GM19240 (cell line): ENCODE data around the gene KDM5D.

Experiments
- DNase-seq: peaks from one replicate; pipeline ENCODE4 v3.0.0; 2011; ENCODE audit warnings: low spot score; ENCODE audit not compliant: insufficient read length

The KDM5D gene

DNA sequence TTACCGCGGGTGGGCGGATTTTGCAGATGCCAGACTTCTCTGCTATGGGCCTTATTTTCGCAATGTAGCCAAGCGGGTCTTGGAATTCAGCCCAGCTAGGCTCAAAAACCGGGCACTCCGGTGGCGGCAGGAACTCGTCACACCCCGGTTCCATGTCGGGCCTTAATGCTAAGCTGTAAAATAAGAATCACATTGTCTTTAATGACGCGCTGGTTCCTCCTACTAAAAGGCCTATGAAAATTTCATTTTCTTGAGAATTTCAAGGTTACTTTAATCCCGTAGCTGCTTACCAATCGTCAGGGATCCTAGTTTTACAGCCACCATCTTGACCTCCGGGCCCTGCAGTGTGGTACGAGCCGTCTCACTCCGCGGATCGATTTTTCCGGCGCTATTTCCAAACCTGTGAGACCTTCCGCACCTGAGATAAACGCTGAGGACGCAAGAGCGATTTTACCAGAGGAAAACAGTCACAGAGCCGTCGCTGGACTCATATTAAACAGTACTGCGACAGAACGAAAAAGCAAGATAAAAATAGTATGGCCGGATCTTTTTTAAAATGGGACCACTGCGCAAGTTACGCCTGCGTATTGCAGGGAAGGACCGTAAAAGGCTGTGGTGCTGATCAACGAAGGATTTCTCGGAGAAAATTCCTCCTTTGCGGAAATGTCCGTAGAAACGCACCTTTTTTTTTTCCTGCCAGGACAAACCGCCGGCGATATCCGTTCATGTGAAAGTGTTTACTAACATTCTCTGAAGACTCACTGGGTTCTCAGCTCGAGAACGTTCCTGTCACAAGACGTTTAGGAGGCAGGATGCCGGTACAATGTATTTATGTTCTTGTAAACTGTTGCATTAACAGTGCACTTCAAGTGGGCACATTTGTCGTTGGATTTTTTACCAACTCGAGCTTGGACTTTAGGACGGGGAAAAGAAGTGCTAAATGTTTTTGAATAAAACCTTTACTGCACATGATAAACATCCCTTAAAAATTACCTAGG is at the start of gene KDM5D:
TSS of gene KDM5D (minus strand) at position 346 of the 998 bp plus-strand sequence. CDS start at position 154, 192 bp downstream.
- DNase-seq: no peak

DNA sequence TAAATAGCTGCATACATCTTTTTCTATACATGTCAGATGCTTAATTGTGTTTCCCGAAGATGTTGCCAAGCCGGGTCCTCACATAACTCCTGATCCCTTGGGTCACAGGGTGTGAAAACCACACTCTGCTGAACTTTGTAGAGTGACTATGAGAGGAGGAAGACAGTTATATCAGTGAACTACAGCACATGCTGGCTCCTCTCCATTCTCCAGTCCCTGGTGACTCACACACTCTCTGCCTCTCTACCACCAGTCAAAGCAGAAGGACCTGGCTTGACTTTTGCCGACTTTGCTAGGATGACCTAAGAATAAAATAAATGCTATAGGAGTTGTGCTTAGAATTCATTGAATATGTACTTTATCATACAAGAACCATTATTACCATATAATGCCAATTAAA is 23.8 kb upstream of the KDM5D start:
- no peak for DNase-seq

DNA sequence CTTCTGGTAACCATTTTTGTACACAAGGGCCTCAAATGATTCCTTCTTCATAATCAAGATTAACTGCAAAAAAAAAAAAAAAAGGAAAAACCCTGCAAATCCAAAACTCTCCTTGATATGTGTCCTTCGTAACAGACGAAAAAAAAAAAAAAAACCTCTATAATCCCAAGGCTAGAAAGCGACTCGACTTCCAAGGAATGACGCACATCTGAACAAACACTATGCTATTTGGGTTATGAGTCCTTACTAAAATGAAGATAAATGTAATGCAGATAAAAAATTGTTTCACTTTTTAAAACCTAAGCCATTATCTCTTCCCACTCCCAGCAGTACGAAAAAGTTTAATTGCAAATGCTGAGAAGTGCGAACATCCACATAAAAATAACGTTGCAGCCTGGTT is 1.2 kb downstream of the KDM5D start:
- no peak for DNase-seq

DNA sequence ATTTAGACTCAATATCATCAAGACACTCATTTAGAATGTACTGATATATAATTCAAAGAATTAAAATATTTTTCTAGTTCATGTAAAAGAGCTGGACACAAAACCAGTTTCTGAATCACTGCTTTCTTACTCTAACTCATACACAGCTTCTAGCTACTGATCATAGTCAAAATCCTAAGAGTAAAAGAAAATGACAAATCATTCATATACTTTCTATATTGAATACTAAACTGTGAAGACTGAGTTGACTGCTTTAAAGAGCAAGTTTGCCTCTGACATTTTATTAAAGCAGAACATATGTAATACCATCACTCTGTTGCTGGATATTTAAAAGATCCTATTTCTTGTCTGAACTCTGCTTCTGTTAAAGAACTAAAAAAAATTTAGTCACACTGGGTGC is 2.4 kb downstream of the KDM5D start:
- DNase-seq: no peak

DNA sequence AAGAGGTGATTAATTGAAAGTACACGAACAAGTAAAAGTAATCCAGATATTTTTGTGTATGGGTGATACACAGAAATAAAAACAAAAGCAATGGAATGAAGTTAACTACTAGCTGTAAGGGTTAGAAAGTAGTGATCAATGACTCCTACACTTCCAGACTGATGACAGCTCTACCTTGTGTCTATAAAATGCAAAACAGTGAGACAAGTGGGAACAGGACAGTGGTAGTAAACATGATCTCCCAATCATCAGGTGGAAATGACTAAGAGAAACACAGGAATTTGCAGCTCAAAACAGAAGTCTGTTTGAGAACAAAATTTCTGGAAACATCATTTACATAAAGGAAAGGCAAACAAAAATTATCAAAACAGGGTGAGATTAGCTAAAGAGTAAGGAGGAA is 10.1 kb downstream of the KDM5D start:
- no peak for DNase-seq

DNA sequence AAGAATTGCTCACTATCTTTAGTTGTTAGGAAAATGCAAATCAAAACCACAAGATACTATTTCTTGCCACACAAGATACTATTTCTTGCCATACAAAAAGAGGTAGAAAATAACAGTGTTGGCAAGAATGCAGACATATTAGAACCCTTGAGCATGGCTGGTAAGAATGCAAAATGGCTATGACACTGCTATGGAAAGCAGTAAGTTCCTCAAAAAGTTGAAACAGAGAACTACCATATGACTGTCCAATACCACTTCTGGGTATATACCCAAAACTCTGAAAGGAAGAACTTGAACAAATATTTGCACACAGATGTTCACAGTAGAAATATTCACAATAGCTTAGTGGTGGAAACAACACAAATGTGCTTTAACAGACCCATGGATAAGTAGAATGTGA is 26.6 kb downstream of the KDM5D start:
- DNase-seq: no peak

DNA sequence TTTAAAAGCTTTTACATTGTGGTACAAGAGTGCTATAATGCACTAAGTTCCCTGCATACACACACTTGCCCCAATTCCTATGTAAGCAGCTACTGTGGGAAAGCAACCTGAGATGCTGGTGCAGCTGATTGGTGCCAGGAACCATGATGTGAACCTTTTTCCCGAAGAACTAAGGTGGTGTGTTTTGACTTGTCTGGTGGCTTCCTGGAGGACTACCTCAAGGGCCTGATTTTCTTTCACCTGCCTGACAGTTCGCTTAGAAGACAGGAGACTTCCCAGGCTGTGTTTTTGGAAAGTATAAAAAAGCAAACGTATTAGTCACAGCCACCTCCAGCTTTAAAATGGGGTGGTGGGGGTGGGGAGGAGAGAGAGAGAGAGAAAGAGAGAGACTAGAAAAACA is 27.4 kb downstream of the KDM5D start:
- no peak for DNase-seq

DNA sequence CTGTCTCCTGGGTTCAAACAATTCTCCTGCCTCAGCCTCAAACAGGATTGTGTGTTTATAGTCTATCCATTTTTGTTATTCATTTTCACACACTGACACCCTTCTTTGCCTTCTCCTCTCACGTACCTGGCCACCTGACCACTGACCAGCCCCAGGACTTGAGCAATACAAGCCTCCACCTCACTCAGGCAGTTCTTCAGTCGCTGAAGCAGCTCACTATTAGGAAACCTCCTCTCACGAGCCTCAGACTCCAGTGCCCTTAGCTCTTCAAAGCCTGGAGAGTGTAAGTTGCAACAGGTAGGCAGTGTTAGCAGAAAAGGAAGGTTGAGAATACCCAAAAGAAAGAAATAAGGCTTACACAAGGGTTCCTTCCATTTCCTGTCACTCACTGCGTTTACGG is 29.3 kb downstream of the KDM5D start:
- DNase-seq: no peak

DNA sequence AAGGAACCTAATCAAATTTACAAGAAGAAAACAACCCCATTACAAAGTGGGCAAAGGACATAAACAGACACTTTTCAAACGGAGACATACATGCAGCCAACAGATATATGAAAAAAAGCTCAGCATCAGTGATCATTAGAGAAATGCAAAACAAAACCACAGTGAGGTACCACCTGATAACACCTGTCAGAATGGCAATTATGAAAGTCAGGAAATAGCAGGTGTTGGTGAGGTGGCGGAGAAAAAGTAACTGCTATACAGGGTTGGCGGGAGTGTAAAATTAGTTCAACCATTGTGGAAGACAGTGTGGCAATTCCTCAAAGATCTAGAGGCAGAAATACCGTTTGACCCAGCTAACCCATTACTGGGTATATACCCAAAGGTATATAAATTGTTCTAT is 31.1 kb downstream of the KDM5D start:
- no peak for DNase-seq

DNA sequence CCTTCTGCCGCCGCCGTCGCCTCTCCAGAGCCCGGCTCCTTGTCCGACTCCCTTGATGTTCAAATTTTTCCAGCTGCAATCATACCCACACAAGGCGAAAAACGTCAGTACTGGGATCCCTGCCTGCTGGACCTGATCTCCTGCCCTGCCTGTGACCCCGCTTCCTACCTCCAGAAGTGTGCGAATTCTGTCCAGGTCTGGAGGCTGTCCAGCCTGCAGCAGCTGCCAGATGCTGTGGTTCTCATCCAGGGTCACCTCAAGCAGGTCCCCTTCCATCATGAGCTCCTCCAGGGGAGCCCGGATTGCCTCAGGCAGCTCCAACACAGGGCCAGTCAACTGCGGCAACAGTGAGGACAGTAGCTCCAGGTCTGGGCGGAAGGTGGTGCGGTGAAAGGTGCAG is 38.3 kb downstream of the KDM5D start:
- no peak for DNase-seq

DNA sequence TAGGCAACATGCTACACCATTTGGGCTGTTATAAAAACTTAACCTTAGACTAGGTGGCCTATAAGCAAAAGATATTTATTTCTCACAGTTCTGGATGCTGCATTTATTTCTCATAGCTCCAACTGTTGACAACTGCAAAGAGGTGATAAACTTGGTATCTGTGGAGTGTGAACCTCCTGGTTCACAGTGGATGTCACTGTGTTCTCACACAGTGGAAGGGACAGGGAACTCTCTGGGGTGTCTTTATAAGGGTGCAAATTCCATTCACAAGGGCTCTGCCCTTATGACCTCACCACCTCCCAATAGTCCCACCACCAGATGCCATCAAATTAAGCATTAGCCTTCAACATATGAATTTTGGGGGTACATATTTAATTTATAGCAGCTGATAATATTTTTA is 46.0 kb downstream of the KDM5D start:
- DNase-seq: no peak

DNA sequence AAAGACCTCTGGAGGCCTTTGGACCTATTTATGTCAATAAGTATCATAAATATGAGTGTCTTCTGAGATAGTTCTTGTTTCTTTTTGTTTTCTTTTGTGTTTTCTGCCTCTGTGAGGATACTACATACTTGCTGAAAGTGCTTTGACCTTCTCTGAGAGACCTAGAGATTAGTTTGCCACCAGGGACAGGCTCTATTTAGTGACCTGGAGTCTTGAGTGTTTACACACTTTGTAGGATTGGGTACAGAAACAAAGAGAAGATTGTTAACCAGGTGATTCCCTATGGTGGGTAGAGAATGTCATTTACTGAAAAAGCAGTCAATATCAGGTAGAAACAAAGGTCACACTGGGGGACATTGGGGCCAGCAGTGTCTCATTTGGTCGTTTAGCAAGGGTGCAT is 63.7 kb downstream of the KDM5D start:
- no peak for DNase-seq
